HG03442 (cell line): ENCODE measurements around the gene PSEN1.

Source experiments
- ATAC-seq: cut with Tn5 transposase; IDR thresholded peaks from one replicate; pipeline ENCODE4 v1.9.1; 2021; ENCODE audit warnings: mild to moderate bottlenecking, moderate library complexity; ENCODE audit not compliant: unreplicated experiment

The PSEN1 gene

DNA sequence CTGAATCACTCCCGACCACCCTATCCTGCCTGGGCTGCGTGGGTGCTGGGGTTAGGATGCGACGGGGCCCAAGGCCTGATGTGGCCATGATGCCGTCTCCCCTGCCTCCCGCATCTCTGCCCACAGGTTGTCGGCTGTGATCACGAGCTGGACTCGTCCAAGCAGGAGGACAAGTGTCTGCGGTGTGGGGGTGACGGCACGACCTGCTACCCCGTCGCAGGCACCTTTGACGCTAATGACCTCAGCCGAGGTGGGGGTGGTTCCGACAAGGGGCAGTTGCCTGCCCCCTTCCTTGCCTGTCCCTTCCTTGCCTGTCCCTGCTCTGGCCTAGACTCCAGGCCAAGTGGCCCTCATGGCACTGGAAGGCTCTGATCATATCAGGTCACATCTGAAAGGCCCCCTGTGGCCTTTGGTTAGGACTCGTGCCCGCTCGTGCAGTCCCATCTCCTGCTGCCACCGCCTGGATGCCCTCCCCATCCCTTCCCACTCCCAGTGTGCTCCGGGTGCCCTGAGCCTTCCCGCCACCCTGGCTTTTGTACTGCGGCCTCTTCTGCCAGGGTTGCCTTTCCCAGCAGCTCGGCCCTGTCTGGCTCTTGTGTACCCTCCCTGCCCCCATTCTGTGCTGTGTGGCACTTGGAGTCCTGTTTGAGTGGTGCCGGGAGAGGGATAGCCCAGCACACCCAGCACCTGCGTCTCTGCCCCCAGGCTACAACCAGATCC, 114.6 kb downstream of the PSEN1 start:
- ATAC-seq: no peak

DNA sequence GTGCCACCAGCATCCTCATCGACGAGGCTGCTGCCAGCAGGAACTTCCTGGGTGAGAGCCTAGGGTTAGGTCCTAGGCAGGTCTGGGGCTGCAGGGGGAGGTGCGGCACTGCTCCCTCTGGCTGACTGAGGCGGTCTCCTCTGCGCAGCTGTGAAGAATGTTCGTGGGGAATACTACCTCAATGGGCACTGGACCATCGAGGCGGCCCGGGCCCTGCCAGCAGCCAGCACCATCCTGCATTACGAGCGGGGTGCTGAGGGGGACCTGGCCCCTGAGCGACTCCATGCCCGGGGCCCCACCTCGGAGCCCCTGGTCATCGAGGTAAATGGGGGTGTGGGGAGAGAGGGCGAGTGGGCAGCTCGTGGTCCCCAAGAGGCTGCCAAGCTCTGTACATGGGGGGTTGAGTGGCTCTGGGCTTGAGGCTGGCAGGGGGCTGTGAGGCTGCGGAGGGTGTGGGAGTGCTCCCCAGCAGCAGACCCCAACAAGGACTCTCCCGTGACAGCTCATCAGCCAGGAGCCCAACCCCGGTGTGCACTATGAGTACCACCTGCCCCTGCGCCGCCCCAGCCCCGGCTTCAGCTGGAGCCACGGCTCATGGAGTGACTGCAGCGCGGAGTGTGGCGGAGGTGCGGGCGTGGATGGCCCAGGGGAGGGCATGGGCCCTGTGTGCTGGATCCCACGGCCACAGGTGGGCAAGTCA, 115.4 kb downstream of the PSEN1 start:
- no peak for ATAC-seq

DNA sequence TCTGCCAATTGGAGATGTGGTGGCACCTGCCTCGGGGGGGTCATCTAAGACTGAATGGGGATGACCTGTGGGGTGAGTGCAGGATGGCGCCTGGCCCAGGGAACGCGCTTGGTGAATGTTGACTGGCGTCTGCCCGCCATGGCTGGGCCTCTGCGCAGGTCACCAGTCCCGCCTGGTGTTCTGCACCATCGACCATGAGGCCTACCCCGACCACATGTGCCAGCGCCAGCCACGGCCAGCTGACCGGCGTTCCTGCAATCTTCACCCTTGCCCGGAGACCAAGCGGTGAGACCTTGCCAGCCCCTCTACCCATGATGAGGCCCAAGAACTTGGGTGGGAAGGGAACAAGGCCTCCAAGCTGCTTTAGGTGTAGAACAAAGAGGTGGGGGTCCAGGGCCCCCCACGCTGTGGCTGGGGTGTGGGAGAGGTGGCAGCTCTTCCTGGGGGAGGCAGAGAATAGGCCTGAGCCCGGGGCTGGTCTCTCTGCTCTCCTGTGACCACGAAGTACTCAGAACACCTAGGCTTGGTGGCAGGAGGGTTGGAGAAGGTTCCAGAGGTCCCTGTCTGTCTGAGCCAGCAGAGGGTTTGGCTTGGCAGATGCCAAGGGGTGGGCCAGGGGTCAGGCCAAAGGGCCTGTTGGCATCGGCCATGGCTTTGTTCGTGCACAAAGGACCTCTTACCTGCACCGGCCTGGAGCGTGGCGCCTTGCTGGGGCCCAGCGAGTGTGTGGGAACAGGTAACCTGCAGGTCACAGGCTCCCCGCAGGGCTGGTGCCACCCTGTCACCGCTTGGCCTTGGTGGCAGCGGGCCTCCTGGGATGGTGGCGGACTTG, 116.4 kb downstream of the PSEN1 start:
- no peak for ATAC-seq

DNA sequence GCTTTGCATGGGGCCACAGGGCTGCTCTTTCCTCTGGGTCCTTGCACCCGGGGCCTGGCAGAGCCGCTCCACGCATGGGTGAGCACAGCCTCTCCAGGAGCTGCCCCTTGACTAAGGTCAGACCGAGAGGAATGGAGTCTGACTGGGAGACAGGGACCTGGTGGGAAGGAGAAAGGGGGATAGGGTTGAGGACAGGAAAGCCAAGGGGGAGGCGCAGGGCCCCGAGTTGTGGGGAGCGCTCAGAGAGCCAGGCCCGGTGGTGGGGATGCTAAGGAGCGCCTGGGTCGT, 117.0 kb downstream of the PSEN1 start:
- ATAC-seq: no peak

DNA sequence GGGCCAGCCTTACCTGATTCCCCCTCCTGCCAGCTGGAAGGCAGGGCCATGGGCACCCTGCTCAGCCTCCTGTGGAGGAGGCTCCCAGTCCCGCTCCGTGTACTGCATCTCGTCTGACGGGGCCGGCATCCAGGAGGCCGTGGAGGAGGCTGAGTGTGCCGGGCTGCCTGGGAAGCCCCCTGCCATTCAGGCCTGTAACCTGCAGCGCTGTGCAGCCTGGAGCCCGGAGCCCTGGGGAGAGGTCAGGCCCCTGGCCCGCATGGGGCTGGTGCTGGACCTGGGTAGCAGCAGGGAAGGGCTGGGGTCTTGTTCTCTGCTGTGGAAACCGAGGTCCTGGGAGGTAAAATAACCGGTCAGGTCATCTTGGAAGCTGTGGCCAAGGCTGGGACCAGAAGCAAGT, 117.4 kb downstream of the PSEN1 start:
- ATAC-seq: no peak

DNA sequence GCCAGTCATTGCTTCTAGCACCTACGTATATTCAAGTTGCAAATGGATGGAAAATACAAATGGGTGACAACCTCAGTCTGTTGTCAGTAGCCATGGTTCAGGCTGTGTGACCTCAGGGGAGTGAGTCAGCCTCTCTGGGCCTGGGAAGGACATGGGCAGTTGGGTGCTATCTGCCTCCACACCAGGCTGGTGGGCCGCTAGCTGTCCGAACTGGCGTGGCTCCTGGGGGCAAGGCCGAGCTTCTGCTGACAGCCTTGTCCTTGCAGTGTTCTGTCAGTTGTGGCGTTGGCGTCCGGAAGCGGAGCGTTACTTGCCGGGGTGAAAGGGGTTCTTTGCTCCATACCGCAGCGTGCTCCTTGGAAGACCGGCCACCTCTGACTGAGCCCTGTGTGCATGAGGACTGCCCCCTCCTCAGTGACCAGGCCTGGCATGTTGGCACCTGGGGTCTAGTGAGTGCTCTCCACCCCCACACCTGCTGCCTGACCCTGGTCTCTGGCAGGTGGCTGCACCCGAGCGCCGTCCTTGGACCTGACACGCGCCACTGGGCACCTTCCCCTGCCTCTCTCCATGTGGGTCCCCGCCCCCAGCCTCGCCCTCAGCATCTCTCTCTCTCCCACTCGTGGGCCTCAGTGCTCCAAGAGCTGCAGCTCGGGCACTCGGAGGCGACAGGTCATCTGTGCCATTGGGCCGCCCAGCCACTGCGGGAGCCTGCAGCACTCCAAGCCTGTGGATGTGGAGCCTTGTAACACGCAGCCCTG, 118.1 kb downstream of the PSEN1 start:
- no peak for ATAC-seq

DNA sequence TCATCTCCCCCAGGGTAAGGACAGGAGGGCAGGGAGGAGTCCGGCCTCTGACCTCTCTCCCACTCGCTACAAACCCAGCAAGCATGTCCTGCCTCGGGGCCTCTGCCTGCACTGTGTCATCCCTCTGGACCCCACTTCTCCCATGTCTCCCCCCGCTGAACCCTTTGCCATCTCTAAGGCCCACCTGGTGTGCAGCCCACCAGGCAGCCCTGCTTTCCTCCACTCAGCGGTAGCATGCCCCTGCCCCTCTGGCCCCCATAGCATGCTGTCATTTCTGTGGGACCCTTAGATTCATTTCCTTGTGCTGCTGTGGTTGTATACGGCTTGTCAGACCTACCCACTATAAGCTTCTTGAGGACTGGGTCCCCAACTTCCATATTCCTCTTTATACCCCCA, 118.7 kb downstream of the PSEN1 start:
- no peak for ATAC-seq

DNA sequence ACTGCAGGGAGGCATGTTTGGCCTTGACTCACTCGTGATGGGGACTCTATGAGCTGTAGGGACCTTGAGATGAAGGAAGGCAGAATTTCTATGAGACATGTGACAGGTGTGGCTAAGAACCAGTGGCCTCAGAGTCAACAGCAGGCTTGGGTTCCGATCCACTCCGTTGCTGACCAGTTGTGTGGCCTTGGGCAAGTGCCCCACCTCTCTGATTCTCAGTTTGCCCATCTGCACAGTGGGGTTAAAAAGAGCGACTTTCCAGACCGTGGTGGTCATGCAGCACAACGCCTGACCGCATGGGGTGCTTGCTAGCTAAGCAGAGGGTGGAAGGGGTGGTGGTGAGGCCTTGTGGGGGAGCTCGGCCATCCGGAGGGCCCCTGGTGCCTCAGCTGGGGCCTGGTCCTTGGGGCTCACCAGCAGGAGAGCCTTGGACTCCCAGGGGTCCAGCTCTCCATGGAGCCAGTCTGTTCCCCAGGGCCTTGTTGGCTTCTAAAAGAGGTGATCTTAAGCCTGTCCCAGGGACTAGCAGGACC, 119.5 kb downstream of the PSEN1 start:
- no peak for ATAC-seq

DNA sequence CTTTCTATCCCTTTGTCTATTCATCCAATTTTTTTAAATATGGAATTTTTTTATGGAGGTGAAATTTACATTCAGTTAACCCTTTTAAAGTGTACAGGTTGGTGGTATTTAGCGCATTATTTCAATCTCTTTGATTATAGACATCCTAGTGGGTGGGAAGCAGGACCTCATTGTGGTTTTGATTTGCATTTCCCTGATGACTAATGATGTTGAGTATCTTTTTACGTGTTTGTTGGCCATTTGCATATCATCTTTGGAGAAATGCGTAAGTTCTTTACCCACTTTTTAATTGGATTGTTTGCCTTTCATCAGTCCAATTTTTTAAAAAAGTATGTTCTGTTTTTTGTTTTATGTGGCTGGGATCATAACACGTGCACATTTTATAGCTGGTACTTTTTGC, 121.8 kb downstream of the PSEN1 start:
- no peak for ATAC-seq

DNA sequence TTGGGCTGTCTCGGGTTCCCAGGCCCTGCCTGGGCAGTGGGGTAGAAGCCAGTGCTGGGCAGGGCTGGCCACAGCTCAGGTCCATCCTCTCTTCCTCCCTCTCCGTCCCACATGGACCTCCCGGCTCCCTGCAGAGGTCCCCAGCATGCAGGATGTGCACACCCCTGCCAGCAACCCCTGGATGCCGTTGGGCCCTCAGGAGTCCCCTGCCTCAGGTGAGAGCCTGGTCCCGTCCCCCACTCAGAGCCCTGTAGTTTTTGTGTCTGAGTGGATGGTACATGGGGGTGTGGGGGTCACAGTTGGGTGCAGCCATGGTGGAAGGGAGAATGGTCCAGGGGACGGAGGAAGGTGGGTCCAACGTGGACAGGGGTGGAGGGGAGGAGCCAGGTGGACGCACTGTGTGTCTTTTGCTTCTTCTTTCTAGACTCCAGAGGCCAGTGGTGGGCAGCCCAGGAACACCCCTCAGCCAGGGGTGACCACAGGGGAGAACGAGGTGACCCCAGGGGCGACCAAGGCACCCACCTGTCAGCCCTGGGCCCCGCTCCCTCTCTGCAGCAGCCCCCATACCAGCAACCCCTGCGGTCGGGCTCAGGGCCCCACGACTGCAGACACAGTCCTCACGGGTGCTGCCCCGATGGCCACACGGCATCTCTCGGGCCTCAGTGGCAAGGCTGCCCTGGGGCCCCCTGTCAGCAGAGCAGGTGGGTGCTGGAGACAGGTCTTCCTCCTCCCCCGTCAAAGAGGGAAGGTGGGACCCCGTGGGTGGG, 122.7 kb downstream of the PSEN1 start:
- no peak for ATAC-seq

DNA sequence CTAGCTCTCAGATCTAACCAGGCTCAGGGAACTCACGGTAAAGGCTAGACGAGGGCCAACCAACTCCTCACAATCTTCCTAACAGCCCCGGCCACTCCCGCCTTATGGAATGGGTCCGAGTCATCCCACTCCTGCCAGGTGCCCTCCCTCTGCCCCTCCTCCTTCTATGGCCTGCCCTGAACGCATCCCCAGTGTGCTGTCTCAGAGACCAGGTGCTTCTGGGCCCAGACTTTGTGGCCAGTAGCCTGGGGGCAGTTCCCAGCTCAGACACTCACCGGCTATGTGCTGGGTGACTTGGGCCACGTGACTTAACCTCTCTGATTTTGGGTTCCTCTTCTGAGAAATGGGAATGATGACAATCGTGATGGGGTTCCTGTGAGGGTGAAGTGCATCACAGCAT, 123.5 kb downstream of the PSEN1 start:
- ATAC-seq: no peak

DNA sequence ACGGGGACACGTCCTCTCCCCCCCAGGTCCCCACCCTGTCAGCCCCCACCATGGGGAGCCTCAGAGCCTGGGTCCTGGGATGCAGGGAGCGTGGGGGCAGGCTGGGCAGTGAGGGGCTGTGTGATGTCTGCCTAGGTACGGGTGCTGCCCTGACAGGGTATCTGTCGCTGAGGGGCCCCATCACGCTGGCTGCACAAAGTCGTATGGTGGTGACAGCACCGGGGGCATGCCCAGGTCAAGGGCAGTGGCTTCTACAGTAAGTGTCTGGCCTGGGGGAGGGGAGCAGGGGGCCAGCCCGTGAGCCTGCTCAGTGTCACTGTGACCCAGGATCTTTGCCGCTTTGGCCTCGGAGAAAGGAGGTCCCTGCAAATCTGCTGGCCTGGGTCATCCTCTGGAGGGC, 124.3 kb downstream of the PSEN1 start:
- ATAC-seq: no peak

DNA sequence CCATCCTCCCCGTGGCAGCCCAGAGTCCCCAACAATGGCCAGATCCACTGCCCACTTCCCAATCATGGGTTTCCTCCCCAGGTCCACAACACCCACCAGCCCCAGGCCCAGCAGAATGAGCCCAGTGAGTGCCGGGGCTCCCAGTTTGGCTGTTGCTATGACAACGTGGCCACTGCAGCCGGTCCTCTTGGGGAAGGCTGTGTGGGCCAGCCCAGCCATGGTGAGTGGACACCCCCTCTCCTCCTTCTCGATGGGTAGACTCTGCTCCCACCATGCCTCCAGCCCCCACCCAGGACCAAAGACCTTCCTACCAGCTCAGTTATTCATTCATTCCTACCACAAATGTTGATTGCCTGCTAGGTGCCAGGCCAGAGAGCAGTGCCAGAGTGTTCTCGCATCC, 124.8 kb downstream of the PSEN1 start:
- no peak for ATAC-seq

DNA sequence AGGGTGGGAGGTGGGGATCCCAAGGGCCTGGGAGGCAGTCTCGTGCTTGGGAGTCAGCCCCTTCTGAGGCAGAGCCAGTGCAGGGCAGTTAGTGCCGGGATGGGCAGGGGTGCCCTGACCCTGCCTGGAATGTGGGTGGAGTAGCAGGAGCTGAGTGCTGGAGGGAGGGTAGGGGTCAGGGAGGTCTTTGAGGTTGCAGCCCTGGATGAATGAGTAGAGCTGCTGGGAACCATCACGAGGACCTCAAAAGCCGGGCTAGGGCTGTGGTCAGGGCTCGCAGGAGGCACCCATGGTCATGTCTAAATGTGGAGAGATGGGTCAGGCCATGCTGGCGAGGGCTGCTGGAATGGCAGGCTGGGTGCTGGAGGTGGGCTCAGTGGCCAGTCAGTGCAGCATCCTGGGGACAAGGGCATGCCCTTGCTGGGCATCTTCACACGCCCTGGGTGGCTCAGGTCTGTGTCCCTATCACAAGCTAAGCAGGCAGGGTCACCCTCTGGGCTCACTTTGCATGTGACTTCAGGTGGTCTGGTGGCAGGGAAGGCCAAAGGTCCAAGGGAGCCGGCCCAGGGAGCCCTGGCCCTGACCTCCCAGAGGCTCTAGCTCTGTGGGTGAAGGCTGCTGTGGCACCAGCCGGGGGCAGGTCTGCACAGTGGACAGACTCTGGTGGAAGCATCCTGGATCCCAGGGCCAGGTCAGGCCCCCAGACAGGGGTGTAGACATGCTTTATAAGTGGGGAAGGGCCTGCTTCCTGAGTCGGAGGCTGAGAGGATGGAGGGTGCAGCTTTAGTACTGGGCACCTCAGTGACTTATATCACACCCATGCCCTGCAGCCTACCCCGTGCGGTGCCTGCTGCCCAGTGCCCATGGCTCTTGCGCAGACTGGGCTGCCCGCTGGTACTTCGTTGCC, 125.5 kb downstream of the PSEN1 start:
- ATAC-seq: no peak

DNA sequence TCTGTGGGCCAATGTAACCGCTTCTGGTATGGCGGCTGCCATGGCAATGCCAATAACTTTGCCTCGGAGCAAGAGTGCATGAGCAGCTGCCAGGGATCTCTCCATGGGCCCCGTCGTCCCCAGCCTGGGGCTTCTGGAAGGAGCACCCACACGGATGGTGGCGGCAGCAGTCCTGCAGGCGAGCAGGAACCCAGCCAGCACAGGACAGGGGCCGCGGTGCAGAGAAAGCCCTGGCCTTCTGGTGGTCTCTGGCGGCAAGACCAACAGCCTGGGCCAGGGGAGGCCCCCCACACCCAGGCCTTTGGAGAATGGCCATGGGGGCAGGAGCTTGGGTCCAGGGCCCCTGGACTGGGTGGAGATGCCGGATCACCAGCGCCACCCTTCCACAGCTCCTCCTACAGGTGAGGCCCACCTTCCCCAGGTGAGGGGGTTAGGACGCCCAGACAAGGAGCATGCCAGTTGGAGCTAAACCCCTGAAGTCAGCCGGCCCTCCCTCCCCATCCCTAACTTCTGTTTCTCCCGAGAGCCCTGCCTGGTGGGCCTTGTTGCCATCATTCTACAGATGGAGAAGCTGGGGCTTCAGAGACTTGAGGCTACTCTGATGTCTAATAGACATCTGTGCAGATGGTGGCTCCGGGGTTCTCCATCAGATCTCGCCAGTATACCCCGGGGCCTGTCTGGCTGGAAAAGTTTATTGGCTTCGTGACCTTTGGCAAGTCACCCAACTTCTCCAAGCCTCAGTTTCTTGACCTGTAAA, 126.3 kb downstream of the PSEN1 start:
- no peak for ATAC-seq

DNA sequence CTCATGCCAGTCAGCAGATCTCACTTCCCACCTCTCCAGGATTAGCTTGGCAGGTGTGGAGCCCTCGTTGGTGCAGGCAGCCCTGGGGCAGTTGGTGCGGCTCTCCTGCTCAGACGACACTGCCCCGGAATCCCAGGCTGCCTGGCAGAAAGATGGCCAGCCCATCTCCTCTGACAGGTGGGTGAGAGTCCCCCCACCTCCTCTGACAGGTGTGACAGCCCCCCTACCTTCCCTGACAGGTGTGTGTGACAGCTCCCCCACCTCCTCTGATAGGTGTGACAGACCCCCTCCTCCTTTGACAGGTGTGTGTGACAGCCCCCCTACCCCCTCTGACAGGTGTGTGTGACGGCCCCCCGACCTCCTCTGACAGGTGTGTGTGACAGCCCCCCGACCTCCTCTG, 127.3 kb downstream of the PSEN1 start:
- no peak for ATAC-seq

DNA sequence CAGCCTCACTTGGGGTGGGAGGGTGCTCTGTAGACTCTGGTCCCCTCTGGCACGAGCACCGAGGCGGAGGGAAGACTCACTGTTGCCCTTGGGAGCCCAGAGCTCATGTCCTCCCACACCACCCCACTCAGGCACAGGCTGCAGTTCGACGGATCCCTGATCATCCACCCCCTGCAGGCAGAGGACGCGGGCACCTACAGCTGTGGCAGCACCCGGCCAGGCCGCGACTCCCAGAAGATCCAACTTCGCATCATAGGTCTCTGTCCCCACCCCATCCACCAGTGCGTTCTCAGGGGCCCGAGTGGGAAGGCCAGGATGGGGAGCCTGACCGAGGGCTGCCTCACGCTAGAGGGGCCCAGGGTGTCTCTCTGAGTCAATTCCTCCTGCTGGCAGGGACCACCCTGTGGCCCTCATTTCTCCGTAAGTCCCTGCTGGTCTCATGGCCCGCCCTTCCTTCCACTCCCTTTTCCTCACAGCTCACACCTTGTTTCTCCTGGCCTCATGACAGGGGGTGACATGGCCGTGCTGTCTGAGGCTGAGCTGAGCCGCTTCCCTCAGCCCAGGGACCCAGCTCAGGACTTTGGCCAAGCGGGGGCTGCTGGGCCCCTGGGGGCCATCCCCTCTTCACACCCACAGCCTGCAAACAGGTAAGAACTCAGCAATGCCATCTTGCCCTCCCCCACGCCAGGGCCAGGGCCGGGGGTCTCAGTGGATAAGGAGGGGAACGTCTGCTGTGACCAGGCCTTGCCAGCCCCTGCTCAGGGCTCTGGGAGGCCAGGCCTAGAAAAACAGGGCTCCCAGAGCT, 128.0 kb downstream of the PSEN1 start:
- ATAC-seq: no peak
